Gastrocnemius medialis (tissue), 4 donors: ENCODE data around the gene UNC13D.

Experiments used
- POLR2A ChIP-seq, 2 donors: fragments of 450-650 bp; IDR thresholded peaks; one replicate each; pipeline ENCODE4 v1.6.1; 2017; ENCODE audit warnings: antibody characterized with exemption in 2 of 2, mild to moderate bottlenecking in 2 of 2, moderate library complexity in 2 of 2
- TF ChIP-seq, protein P1 (sequence below), 5 experiments: fragments of 450-650 bp in 3 of 5; fragments of 200-600 bp in 2 of 5; sonication (generic) in 2 of 5; IDR thresholded peaks in 4 of 5; conservative IDR thresholded peaks in 1 of 5; 1 replicate in 4 of 5; 2 replicates in 1 of 5; pipeline ENCODE4 v1.5.1; 2016 to 2019; ENCODE audit warnings: antibody characterized with exemption in 5 of 5, mild to moderate bottlenecking in 3 of 5, moderate library complexity in 3 of 5

DNA sequence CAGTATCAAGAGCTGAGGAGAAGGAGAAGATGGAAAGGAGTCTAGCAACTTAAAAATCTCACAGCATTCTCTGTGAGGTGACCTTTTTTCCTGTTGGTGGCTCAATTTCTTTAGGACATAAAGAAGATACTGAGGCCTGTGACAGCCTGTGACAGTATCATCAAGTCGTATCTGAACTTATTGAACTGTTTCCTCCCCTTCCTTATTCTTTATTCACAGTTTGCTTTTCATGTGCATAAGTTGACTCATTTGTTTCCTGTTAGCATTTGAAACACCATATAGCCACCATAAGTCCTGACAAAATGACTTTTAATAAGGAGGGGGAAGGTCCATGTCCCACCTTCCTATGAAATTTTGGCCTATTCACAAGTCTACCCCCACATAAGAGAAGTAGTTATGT lies 50.7 kb downstream of the UNC13D start:
- TF ChIP-seq, protein P1, sequence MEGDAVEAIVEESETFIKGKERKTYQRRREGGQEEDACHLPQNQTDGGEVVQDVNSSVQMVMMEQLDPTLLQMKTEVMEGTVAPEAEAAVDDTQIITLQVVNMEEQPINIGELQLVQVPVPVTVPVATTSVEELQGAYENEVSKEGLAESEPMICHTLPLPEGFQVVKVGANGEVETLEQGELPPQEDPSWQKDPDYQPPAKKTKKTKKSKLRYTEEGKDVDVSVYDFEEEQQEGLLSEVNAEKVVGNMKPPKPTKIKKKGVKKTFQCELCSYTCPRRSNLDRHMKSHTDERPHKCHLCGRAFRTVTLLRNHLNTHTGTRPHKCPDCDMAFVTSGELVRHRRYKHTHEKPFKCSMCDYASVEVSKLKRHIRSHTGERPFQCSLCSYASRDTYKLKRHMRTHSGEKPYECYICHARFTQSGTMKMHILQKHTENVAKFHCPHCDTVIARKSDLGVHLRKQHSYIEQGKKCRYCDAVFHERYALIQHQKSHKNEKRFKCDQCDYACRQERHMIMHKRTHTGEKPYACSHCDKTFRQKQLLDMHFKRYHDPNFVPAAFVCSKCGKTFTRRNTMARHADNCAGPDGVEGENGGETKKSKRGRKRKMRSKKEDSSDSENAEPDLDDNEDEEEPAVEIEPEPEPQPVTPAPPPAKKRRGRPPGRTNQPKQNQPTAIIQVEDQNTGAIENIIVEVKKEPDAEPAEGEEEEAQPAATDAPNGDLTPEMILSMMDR (IDR thresholded peaks at IDR 0.05 in 4 of 5, conservative IDR thresholded peaks at IDR 0.05 in 1 of 5), result no peak
- peak in 1 of 2 donors; percentile 7 for TF ChIP-seq POLR2A (IDR thresholded peaks at IDR 0.05)
